ENCODE results near the gene TGIF2.
"Not testable (repeated sequence)": the region's sequence is repeated elsewhere in the genome, so short reads cannot be mapped to it uniquely, and the experiment has no call there.

Gene TGIF2

DNA sequence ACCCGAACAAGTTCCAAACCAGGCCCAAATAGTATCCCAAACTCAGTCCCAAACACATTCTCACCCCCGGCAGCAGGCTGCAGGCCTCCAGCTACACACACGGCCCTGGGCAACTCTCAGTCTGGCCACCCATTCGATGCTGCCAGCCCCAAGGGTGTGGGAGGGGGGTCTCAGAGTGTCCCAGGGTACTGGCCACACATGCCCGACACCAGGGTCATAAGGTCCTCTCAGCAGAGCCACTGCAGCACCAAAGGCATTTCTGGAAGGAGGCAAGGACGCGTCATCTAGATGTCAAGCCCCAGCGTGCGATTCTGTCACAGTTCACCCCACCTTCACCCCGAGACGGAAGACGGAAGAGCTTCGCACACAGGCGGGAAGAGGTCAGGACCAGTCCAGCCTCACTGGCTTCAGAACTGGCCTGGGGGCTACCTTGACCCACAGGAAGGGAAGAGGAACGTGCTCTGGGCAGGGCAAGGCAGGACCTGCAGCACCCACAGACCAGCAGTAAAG is 22.6 kb upstream of the TGIF2 start:
- Histone ChIP-seq H3K9me3 (ENCODE audit: insufficient read depth, low read length) (no peaks in the 10 kb centered on the region), H3K27ac (ENCODE audit: low read length) (no peak overlapping the region), H3K4me1 (ENCODE audit: low read length) (peaks cover 10% of the 10 kb centered on the region; the same call in 1 of the 2 replicates), H3K36me3 (replicated peaks; ENCODE audit: low read depth, low read length) (no peaks in the 10 kb centered on the region), H3K79me2 (ENCODE audit: low read length) (no peaks in the 10 kb centered on the region; the same call in 1 of the 2 replicates), H2AFZ (ENCODE audit: low read depth, low read length) (no peak overlapping the region), H3K9ac (ENCODE audit: low read length) (no peak overlapping the region), H3K4me2 (ENCODE audit: low read length) (no peak overlapping the region), H3K27me3 (ENCODE audit: low read depth, low read length) (no peaks in the 10 kb centered on the region), H4K20me1 (ENCODE audit: insufficient read depth, low read length) (0 out of 2 replicates have a peak, but pooled peaks cover 9% of the 10 kb centered on the region), H3K4me3 (ENCODE audit: low read length) (no peak overlapping the region)
- TF ChIP-seq, protein P1, sequence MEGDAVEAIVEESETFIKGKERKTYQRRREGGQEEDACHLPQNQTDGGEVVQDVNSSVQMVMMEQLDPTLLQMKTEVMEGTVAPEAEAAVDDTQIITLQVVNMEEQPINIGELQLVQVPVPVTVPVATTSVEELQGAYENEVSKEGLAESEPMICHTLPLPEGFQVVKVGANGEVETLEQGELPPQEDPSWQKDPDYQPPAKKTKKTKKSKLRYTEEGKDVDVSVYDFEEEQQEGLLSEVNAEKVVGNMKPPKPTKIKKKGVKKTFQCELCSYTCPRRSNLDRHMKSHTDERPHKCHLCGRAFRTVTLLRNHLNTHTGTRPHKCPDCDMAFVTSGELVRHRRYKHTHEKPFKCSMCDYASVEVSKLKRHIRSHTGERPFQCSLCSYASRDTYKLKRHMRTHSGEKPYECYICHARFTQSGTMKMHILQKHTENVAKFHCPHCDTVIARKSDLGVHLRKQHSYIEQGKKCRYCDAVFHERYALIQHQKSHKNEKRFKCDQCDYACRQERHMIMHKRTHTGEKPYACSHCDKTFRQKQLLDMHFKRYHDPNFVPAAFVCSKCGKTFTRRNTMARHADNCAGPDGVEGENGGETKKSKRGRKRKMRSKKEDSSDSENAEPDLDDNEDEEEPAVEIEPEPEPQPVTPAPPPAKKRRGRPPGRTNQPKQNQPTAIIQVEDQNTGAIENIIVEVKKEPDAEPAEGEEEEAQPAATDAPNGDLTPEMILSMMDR (IDR thresholded peaks at IDR 0.05; ENCODE audit: low read depth, low read length), result no peak
- TF ChIP-seq EZH2phosphoT487 (IDR thresholded peaks at IDR 0.05; ENCODE audit: low read depth), result no peak

DNA sequence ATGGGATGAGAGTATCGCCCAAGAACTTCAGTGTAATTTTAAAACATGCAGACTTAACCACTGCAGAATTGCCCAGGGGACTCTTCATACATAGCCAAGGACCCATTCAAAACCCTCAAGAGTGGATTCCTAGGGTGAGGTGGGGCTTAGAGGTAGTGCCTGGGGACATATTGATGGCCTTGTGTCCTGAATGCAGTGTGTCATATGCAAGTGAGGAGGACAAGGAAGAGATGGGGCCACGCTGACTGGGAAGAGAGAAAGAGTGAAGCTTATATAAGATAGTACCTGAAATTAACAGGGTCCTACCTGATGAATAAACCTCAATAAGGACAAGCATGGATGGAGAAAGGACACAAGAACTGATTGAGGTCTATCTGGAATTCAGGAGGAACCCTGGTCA is 18.1 kb upstream of the TGIF2 start:
- Histone ChIP-seq H3K4me3 (ENCODE audit: low read length) (no peak overlapping the region), H3K9ac (ENCODE audit: low read length) (no peak overlapping the region), H3K27ac (ENCODE audit: low read length) (no peak overlapping the region), H3K27me3 (ENCODE audit: low read depth, low read length) (no peaks in the 10 kb centered on the region), H3K4me2 (ENCODE audit: low read length) (no peak overlapping the region), H4K20me1 (ENCODE audit: insufficient read depth, low read length) (no peaks in the 10 kb centered on the region), H3K36me3 (replicated peaks; ENCODE audit: low read depth, low read length) (no peaks in the 10 kb centered on the region), H2AFZ (ENCODE audit: low read depth, low read length) (no peak overlapping the region), H3K79me2 (ENCODE audit: low read length) (no peaks in the 10 kb centered on the region), H3K4me1 (ENCODE audit: low read length) (peaks cover 8% of the 10 kb centered on the region), H3K9me3 (ENCODE audit: insufficient read depth, low read length) (no peaks in the 10 kb centered on the region)
- TF ChIP-seq, protein P1 (IDR thresholded peaks at IDR 0.05; ENCODE audit: low read depth, low read length), result no peak
- no peak for TF ChIP-seq EZH2phosphoT487 (IDR thresholded peaks at IDR 0.05; ENCODE audit: low read depth)

DNA sequence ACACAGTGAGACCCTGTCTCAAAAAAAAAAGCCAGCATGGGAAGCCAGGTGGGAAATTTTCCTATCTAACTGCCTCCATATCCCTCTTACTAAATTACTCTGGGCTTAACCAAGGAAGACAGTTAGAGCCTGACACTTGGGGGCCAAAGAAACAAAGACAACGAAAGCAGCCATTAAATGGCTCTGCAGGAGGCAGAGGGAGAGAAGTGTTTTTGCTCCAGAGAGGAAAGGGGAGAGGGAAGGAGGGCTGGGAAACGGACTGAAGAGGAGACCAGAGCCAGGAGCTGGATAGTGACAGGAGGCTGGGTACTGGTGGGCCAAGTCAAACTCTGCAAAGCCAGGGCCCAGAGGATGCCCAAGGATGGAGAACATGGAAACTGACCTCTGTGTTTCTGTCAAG is 10.7 kb upstream of the TGIF2 start:
- H3K79me2 ChIP-seq (ENCODE audit: low read length), result no peaks in the 10 kb centered on the region
- H3K4me1 ChIP-seq (ENCODE audit: low read length), result no peaks in the 10 kb centered on the region
- no peaks in the 10 kb centered on the region for H4K20me1 ChIP-seq (ENCODE audit: insufficient read depth, low read length)
- no peak overlapping the region for H3K4me2 ChIP-seq (ENCODE audit: low read length)
- no peaks in the 10 kb centered on the region for H3K27me3 ChIP-seq (ENCODE audit: low read depth, low read length)
- H3K27ac ChIP-seq (ENCODE audit: low read length), result no peak overlapping the region
- no peak overlapping the region for H2AFZ ChIP-seq (ENCODE audit: low read depth, low read length)
- H3K36me3 ChIP-seq (replicated peaks; ENCODE audit: low read depth, low read length), result peaks cover 17% of the 10 kb centered on the region
- no peak overlapping the region for H3K9ac ChIP-seq (ENCODE audit: low read length)
- H3K9me3 ChIP-seq (ENCODE audit: insufficient read depth, low read length), result peaks cover 9% of the 10 kb centered on the region; the same call in 1 of the 2 replicates
- H3K4me3 ChIP-seq (ENCODE audit: low read length), result no peak overlapping the region
- TF ChIP-seq, protein P1 (IDR thresholded peaks at IDR 0.05; ENCODE audit: low read depth, low read length), result no peak
- TF ChIP-seq EZH2phosphoT487 (IDR thresholded peaks at IDR 0.05; ENCODE audit: low read depth), result no peak

DNA sequence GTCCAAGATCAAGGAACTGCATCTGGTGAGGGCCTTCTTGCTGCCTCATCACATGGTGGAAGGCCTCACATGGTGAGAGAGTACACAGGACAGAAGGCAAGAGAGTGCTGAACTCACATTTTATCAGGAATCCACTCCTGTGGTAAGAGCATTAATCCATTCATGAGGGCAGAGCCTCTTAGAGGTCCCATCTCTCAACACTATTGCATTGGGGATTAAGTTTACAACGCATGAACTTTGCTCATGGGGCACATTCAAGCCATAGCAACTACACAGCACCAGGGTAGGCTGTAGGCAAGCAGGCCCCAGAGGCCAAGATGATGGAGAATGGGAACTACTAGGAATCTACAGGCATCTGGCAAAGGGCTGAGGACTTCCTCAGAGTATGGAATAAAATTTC is 10.0 kb upstream of the TGIF2 start:
- Histone ChIP-seq H3K27ac (ENCODE audit: low read length) (no peak overlapping the region), H3K27me3 (ENCODE audit: low read depth, low read length) (no peaks in the 10 kb centered on the region), H2AFZ (ENCODE audit: low read depth, low read length) (no peak overlapping the region), H3K4me3 (ENCODE audit: low read length) (no peak overlapping the region), H3K9me3 (ENCODE audit: insufficient read depth, low read length) (peaks cover 9% of the 10 kb centered on the region; the same call in 1 of the 2 replicates), H3K79me2 (ENCODE audit: low read length) (no peaks in the 10 kb centered on the region), H3K4me2 (ENCODE audit: low read length) (no peak overlapping the region), H3K9ac (ENCODE audit: low read length) (no peak overlapping the region), H3K36me3 (replicated peaks; ENCODE audit: low read depth, low read length) (peaks cover 17% of the 10 kb centered on the region), H4K20me1 (ENCODE audit: insufficient read depth, low read length) (no peaks in the 10 kb centered on the region), H3K4me1 (ENCODE audit: low read length) (no peaks in the 10 kb centered on the region)
- TF ChIP-seq EZH2phosphoT487 (IDR thresholded peaks at IDR 0.05; ENCODE audit: low read depth), result no peak
- TF ChIP-seq, protein P1 (IDR thresholded peaks at IDR 0.05; ENCODE audit: low read depth, low read length), result no peak

DNA sequence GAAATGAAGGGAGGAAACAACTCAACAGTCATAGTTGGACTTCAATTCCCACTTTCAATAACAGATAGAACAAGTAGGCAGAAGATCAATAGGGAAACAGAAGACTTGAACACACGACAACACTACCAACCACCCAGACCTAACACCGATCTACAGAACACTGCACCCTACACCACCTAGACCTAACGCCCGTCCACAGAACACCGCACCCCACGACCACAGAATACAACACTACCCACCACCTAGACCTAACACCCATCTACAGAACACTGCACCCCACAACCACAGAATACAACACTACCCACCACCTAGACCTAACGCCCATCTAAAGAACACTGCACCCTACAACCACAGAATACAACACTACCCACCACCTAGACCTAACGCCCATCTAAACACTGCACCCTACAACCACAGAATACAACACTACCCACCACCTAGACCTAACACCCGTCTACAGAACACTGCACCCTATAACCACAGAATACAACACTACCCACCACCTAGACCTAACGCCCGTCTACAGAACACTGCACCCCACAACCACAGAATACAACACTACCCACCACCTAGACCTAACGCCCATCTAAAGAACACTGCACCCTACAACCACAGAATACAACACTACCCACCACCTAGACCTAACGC is 9.2 kb upstream of the TGIF2 start:
- not testable (repeated sequence) for H3K4me2 ChIP-seq (ENCODE audit: low read length); H3K4me3 ChIP-seq (ENCODE audit: low read length); H3K79me2 ChIP-seq (ENCODE audit: low read length); H2AFZ ChIP-seq (ENCODE audit: low read depth, low read length); H3K4me1 ChIP-seq (ENCODE audit: low read length); H3K27me3 ChIP-seq (ENCODE audit: low read depth, low read length); H3K9me3 ChIP-seq (ENCODE audit: insufficient read depth, low read length); H3K9ac ChIP-seq (ENCODE audit: low read length); H4K20me1 ChIP-seq (ENCODE audit: insufficient read depth, low read length); H3K27ac ChIP-seq (ENCODE audit: low read length)
- H3K36me3 ChIP-seq (replicated peaks; ENCODE audit: low read depth, low read length), result peaks cover 17% of the 10 kb centered on the region

DNA sequence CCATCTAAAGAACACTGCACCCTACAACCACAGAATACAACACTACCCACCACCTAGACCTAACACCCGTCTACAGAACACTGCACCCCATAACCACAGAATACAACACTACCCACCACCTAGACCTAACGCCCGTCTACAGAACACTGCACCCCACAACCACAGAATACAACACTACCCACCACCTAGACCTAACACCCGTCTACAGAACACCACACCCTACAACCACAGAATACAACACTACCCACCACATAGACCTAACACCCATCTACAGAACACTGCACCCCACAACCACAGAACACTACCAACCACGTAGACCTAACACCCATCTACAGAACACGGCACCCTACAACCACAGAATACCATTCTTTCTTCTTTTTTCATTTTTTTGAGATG is 8.7 kb upstream of the TGIF2 start:
- H3K79me2 ChIP-seq (ENCODE audit: low read length); H3K4me3 ChIP-seq (ENCODE audit: low read length); H4K20me1 ChIP-seq (ENCODE audit: insufficient read depth, low read length): not testable (repeated sequence)

More for the DNA sequence above, 8.7 kb upstream of the TGIF2 start:
- H2AFZ ChIP-seq (ENCODE audit: low read depth, low read length); H3K9ac ChIP-seq (ENCODE audit: low read length); H3K9me3 ChIP-seq (ENCODE audit: insufficient read depth, low read length); H3K27me3 ChIP-seq (ENCODE audit: low read depth, low read length); H3K4me2 ChIP-seq (ENCODE audit: low read length); H3K4me1 ChIP-seq (ENCODE audit: low read length); H3K27ac ChIP-seq (ENCODE audit: low read length): not testable (repeated sequence)
- peaks cover 17% of the 10 kb centered on the region for H3K36me3 ChIP-seq (replicated peaks; ENCODE audit: low read depth, low read length)
